Astrocyte of the cerebellum (primary cell): ENCODE measurements around the gene FHL1.

Source experiments
- DNase-seq: peaks from one replicate; pipeline ENCODE4 v3.0.0-alpha.2; 2011; ENCODE audit warnings: low read depth
- H3K4me3 ChIP-seq: 2 replicates; pipeline ENCODE4 v1.5.1; 2011; ENCODE audit warnings: mild to moderate bottlenecking, low read depth, low read length, moderate library complexity
- CTCF ChIP-seq: IDR thresholded peaks from 2 replicates; pipeline ENCODE4 v1.5.1; 2012; ENCODE audit warnings: low read length, low read depth, moderate library complexity, mild to moderate bottlenecking; ENCODE audit errors: missing control alignments
- in situ Hi-C: cut with HindIII; loops from 2 replicates; pipeline ENCODE4 v1.10.0; 2017; ENCODE audit warnings: low sequenced_read_pairs

FHL1 gene

GRCh38 chrX:136142592-136142991, 4.7 kb upstream of the FHL1 start:
- H3K4me3 ChIP-seq = no peak overlapping the region
- no peak for TF ChIP-seq CTCF
- in situ Hi-C loops = no loop called here
- no peak for DNase-seq

- H3K4me3 ChIP-seq = no peak overlapping the region
- no peak for TF ChIP-seq CTCF
- in situ Hi-C loops = no loop called here
- no peak for DNase-seq
Observed at GRCh38 chrX:136143711-136144110, 3.6 kb upstream of the FHL1 start.

GRCh38 chrX:136146614-136147314, 569 bp upstream of the FHL1 start:
- DNase-seq = no peak
- no peak for TF ChIP-seq CTCF
- peak overlapping the region; percentile 55 for H3K4me3 ChIP-seq
- in situ Hi-C loops = no loop called here

- TF ChIP-seq CTCF = no peak
- no peak for DNase-seq
- peak overlapping the region; percentile 55 for H3K4me3 ChIP-seq
- in situ Hi-C loops = no loop called here
Observed at GRCh38 chrX:136147976-136148375, 643 bp downstream of the FHL1 start.

- no peak for DNase-seq
- H3K4me3 ChIP-seq = peak overlapping the region; percentile 55
- in situ Hi-C loops = no loop called here
- TF ChIP-seq CTCF = no peak
Observed at GRCh38 chrX:136148391-136148790, 1.1 kb downstream of the FHL1 start.

GRCh38 chrX:136154998-136155397, 7.7 kb downstream of the FHL1 start:
- no peak overlapping the region for H3K4me3 ChIP-seq
- no peak for DNase-seq
- no peak for TF ChIP-seq CTCF
- in situ Hi-C loops = no loop called here
